SK-N-SH treated with all-trans-retinoic acid at 6 μM for 48 hours (cell line): ENCODE results near the gene NOTCH3.
A peak's percentile ranks its signal among the peaks of the same experiment; 100 is the strongest.

Experiments used
- ATAC-seq: fragments of 200-7000 bp; cut with Tn5 transposase; 3 replicates; pipeline ENCODE4 v1.9.1; 2020; ENCODE audit warnings: mild to moderate bottlenecking, moderate library complexity
- ARNTL ChIP-seq: fragments of 450-650 bp; formaldehyde crosslinking; IDR thresholded peaks from 2 replicates; pipeline ENCODE4 v1.5.0; 2020; ENCODE audit warnings: low read depth, mild to moderate bottlenecking, moderate library complexity, borderline replicate concordance
- BACH2 ChIP-seq: fragments of 250-450 bp; sonication (Bioruptor Pico); IDR thresholded peaks from 2 replicates; pipeline ENCODE4 v1.9.0; 2021; ENCODE audit warnings: mild to moderate bottlenecking, borderline replicate concordance
- CSDC2 ChIP-seq: fragments of 250-450 bp; sonication (Bioruptor Pico); IDR thresholded peaks from 2 replicates; pipeline ENCODE4 v1.5.0; 2020; ENCODE audit warnings: mild to moderate bottlenecking, moderate library complexity
- CSRNP3 ChIP-seq: fragments of 250-450 bp; sonication (Bioruptor Pico); IDR thresholded peaks from 2 replicates; pipeline ENCODE4 v1.5.1; 2021; ENCODE audit warnings: mild to moderate bottlenecking, moderate library complexity
- ESRRG ChIP-seq: fragments of 250-450 bp; sonication (Bioruptor Pico); IDR thresholded peaks from 2 replicates; pipeline ENCODE4 v1.6.1; 2021; ENCODE audit warnings: mild to moderate bottlenecking
- GLIS3 ChIP-seq: fragments of 250-450 bp; sonication (Bioruptor Pico); IDR thresholded peaks from 2 replicates; pipeline ENCODE4 v1.5.0; 2020; ENCODE audit warnings: mild to moderate bottlenecking, moderate library complexity
- ISL1 ChIP-seq: fragments of 250-450 bp; sonication (Bioruptor Pico); IDR thresholded peaks from 2 replicates; pipeline ENCODE4 v2.1.2; 2022; ENCODE audit warnings: mild to moderate bottlenecking, moderate library complexity
- PATZ1 ChIP-seq: fragments of 250-450 bp; sonication (Bioruptor Pico); IDR thresholded peaks from 2 replicates; pipeline ENCODE4 v1.8.0; 2020; ENCODE audit warnings: mild to moderate bottlenecking, moderate library complexity, borderline replicate concordance
- POU6F1 ChIP-seq: fragments of 250-450 bp; sonication (Bioruptor Pico); IDR thresholded peaks from 2 replicates; pipeline ENCODE4 v1.8.0; 2021; ENCODE audit warnings: low read depth, mild to moderate bottlenecking, moderate library complexity, borderline replicate concordance
- PPARA ChIP-seq: fragments of 250-450 bp; sonication (Bioruptor Pico); IDR thresholded peaks from 2 replicates; pipeline ENCODE4 v1.5.0; 2020; ENCODE audit warnings: mild to moderate bottlenecking, borderline replicate concordance
- RARB ChIP-seq: fragments of 250-450 bp; sonication (Bioruptor Pico); IDR thresholded peaks from 2 replicates; pipeline ENCODE4 v1.8.0; 2021; ENCODE audit warnings: mild to moderate bottlenecking, moderate library complexity
- SNAI2 ChIP-seq: fragments of 250-450 bp; sonication (Bioruptor Pico); IDR thresholded peaks from 2 replicates; pipeline ENCODE4 v1.5.0; 2020; ENCODE audit warnings: mild to moderate bottlenecking, moderate library complexity
- TCF4 ChIP-seq: fragments of 250-450 bp; sonication (Bioruptor Pico); IDR thresholded peaks from 2 replicates; pipeline ENCODE4 v1.8.0; 2021; ENCODE audit warnings: mild to moderate bottlenecking, moderate library complexity, borderline replicate concordance
- TOX ChIP-seq: fragments of 250-450 bp; sonication (Bioruptor Pico); IDR thresholded peaks from 2 replicates; pipeline ENCODE4 v1.8.0; 2021; ENCODE audit warnings: mild to moderate bottlenecking, moderate library complexity, borderline replicate concordance
- ZC3H10 ChIP-seq: fragments of 250-450 bp; sonication (Bioruptor Pico); IDR thresholded peaks from 2 replicates; pipeline ENCODE4 v1.5.1; 2021; ENCODE audit warnings: mild to moderate bottlenecking, moderate library complexity
- ZFP3 ChIP-seq: fragments of 250-450 bp; sonication (Bioruptor Pico); IDR thresholded peaks from 2 replicates; pipeline ENCODE4 v1.5.0; 2020; ENCODE audit warnings: mild to moderate bottlenecking, moderate library complexity
- ZFP30 ChIP-seq: fragments of 450-650 bp; formaldehyde crosslinking; IDR thresholded peaks from 2 replicates; pipeline ENCODE4 v1.5.0; 2022; ENCODE audit warnings: mild to moderate bottlenecking, moderate library complexity
- ZNF565 ChIP-seq: fragments of 450-650 bp; formaldehyde crosslinking; conservative IDR thresholded peaks from 2 replicates; pipeline ENCODE4 v1.5.0; 2020; ENCODE audit warnings: low read depth, mild to moderate bottlenecking, moderate library complexity
- ZNF70 ChIP-seq: fragments of 450-650 bp; formaldehyde crosslinking; IDR thresholded peaks from 2 replicates; pipeline ENCODE4 v1.5.0; 2020; ENCODE audit warnings: mild to moderate bottlenecking, moderate library complexity
- ZNF8 ChIP-seq: fragments of 450-650 bp; formaldehyde crosslinking; IDR thresholded peaks from 2 replicates; pipeline ENCODE4 v1.5.0; 2020; ENCODE audit warnings: mild to moderate bottlenecking, moderate library complexity
- TF ChIP-seq, protein P1 (sequence below): fragments of 250-450 bp; sonication (Bioruptor Pico); IDR thresholded peaks from 2 replicates; pipeline ENCODE4 v1.5.0; 2020; ENCODE audit warnings: mild to moderate bottlenecking, moderate library complexity

Gene NOTCH3

DNA sequence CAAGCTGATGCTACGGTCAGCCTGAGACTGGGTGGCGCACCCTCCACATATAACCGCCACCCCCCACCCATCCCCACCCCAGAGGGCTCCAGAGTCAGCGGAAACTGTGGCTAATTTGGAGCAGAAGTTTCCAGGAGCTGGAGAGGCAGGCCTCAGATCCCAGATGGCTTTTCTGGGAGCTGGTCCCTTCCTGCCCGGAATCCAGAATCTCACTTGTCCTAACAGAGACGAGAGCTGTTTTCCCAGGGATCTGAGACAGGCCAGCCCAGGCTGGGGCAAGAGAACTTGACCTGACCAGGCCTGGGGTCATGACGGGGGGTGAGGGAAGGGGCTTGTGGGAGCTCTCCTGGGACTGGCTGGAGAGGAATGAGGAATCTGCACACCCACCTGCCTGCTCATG lies 25.0 kb upstream of the NOTCH3 start:
- ATAC-seq = no peak
- TF ChIP-seq ISL1 (CRISPR knock-in tag) (no peak), ZFP3 (CRISPR knock-in tag) (no peak), ZC3H10 (CRISPR knock-in tag) (no peak), SNAI2 (CRISPR knock-in tag) (no peak), CSRNP3 (CRISPR knock-in tag) (no peak), ZNF70 (no peak), ARNTL (no peak), ESRRG (CRISPR knock-in tag) (no peak), GLIS3 (CRISPR knock-in tag) (no peak), TOX (CRISPR knock-in tag) (no peak), TCF4 (no peak), ZNF8 (no peak)

GRCh38 chr19:15223649-15224361 lies 23.0 kb upstream of the NOTCH3 start:
- peak; percentile 13 for ATAC-seq
- TF ChIP-seq BACH2 (CRISPR knock-in tag) = no peak
- no peak for TF ChIP-seq ZC3H10 (CRISPR knock-in tag)
- no peak for TF ChIP-seq ZFP30 (CRISPR knock-in tag)
- TF ChIP-seq, protein P1, sequence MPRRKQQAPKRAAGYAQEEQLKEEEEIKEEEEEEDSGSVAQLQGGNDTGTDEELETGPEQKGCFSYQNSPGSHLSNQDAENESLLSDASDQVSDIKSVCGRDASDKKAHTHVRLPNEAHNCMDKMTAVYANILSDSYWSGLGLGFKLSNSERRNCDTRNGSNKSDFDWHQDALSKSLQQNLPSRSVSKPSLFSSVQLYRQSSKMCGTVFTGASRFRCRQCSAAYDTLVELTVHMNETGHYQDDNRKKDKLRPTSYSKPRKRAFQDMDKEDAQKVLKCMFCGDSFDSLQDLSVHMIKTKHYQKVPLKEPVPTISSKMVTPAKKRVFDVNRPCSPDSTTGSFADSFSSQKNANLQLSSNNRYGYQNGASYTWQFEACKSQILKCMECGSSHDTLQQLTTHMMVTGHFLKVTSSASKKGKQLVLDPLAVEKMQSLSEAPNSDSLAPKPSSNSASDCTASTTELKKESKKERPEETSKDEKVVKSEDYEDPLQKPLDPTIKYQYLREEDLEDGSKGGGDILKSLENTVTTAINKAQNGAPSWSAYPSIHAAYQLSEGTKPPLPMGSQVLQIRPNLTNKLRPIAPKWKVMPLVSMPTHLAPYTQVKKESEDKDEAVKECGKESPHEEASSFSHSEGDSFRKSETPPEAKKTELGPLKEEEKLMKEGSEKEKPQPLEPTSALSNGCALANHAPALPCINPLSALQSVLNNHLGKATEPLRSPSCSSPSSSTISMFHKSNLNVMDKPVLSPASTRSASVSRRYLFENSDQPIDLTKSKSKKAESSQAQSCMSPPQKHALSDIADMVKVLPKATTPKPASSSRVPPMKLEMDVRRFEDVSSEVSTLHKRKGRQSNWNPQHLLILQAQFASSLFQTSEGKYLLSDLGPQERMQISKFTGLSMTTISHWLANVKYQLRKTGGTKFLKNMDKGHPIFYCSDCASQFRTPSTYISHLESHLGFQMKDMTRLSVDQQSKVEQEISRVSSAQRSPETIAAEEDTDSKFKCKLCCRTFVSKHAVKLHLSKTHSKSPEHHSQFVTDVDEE (CRISPR knock-in tag) = no peak
- no peak for TF ChIP-seq ISL1 (CRISPR knock-in tag)
- no peak for TF ChIP-seq POU6F1 (CRISPR knock-in tag)
- no peak for TF ChIP-seq CSRNP3 (CRISPR knock-in tag)
- TF ChIP-seq CSDC2 (CRISPR knock-in tag) = no peak
- no peak for TF ChIP-seq ARNTL
- TF ChIP-seq GLIS3 (CRISPR knock-in tag) = no peak
- no peak for TF ChIP-seq ZNF8
- no peak for TF ChIP-seq RARB
- TF ChIP-seq ZNF565 = no peak
- no peak for TF ChIP-seq PPARA (CRISPR knock-in tag)
- TF ChIP-seq PATZ1 (CRISPR knock-in tag) = no peak
- TF ChIP-seq, all 23 proteins: peak for 0
